ENCODE measurements around the gene AK4. TPM values are rescaled to one million over a fixed set of nuclear protein-coding genes. Genes with fewer than 3 reads are reported as not detected.

The AK4 gene
- total and polyA plus RNA-seq, 4 donors, result 5.2 to 73.7 (median 38.3) TPM

DNA sequence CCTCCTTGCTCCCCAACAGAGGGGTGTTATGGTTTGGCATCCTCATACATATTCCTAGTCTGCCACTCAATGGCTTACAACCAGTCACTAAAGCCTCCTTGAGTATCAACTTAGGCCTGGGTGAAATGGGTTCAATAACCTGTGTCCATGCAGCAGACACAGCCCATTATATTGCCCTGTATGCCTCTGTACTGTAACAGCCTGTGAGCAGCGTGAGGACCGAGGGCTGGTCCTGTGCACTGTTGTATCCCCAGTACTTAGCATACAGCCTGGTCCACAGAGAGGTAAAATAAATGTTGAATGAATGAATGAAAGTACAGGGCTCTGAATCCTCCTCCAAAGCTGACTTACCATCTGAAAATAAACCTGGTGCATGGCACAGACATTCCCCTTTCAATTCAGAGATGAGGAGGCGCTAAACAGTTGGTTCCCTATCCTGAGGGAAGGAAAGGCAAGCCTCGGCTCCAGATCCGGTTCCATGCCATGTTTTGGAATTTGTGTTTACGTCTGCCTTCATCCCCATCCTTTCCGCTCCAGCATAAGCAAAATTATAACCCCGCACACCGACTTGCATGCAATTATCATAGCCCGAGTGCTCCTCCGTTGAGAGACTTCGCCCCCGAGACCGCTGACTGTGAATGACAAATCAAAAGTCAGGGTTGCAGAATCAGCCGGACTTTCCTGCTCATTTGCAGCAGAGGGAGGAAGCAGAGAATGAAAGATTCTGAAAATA is 116.4 kb downstream of the AK4 start:
- no peaks in the 10 kb centered on the region for H3K4me1 ChIP-seq (ENCODE audit: control insufficient read depth in 1 of 2, insufficient read depth in 2 of 2, low read length in 2 of 2)
- WGBS, 2 donors, result 10 to 13% methylated on average over 15 of the region's 15 CpGs
- no peaks in the 10 kb centered on the region for H3K36me3 ChIP-seq (ENCODE audit: control insufficient read depth in 1 of 2, insufficient read depth in 2 of 2, low read length in 1 of 2)
- DNase-seq, result no peak
- no peak overlapping the region for H3K27ac ChIP-seq (ENCODE audit: low read depth in 1 of 2, low read length in 2 of 2)
- intact Hi-C loops (cut with DNase I), result loop anchor here in 1 of 2 donors (10.0 kb wide), 1 partner anchor 160 kb away; the partner anchor contains the start of genes LEPR and LEPROT
- ATAC-seq (ENCODE audit: low FRiP score), result no peak
- no peaks in the 10 kb centered on the region for H3K27me3 ChIP-seq (ENCODE audit: control insufficient read depth in 1 of 2, insufficient read depth in 2 of 2, low read length in 1 of 2)
- no peaks in the 10 kb centered on the region for H3K9me3 ChIP-seq (ENCODE audit: control insufficient read depth, low read length)
- H3K4me3 ChIP-seq (ENCODE audit: low read length in 2 of 2), result peak overlapping the region; percentile 62 to 90

DNA sequence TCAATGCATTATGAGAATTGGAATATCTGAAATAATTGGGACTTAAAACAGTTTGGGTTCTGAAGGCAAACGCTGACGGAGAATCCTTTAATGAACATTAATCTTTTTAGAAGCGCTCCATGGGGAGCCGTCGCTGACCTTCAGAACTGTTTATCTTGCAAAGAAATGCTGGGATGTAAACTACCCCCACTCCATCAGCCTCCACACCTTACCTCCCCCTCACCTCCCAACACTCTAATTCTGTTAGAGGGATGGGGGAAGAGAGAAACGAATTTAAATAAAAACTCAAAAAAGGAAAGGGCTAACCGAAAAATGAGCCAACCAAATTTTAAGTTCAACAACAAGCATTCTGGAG is 117.3 kb downstream of the AK4 start:
- ATAC-seq (ENCODE audit: low FRiP score) (no peak), DNase-seq (no peak)
- intact Hi-C loops (cut with DNase I), result loop anchor here in 1 of 2 donors (10.0 kb wide), 1 partner anchor 160 kb away; the partner anchor contains the start of genes LEPR and LEPROT
- H3K27ac ChIP-seq (ENCODE audit: low read depth in 1 of 2, low read length in 2 of 2), result no peak overlapping the region
- WGBS, 2 donors, result 1 to 3% methylated on average over 7 of the region's 7 CpGs
- H3K27me3 ChIP-seq (ENCODE audit: control insufficient read depth in 1 of 2, insufficient read depth in 2 of 2, low read length in 1 of 2), result no peaks in the 10 kb centered on the region
- H3K36me3 ChIP-seq (ENCODE audit: control insufficient read depth in 1 of 2, insufficient read depth in 2 of 2, low read length in 1 of 2), result no peaks in the 10 kb centered on the region
- H3K9me3 ChIP-seq (ENCODE audit: control insufficient read depth, low read length), result no peaks in the 10 kb centered on the region
- H3K4me3 ChIP-seq (ENCODE audit: low read length in 2 of 2), result peak overlapping the region; percentile 9 to 62
- H3K4me1 ChIP-seq (ENCODE audit: control insufficient read depth in 1 of 2, insufficient read depth in 2 of 2, low read length in 2 of 2), result no peaks in the 10 kb centered on the region

DNA sequence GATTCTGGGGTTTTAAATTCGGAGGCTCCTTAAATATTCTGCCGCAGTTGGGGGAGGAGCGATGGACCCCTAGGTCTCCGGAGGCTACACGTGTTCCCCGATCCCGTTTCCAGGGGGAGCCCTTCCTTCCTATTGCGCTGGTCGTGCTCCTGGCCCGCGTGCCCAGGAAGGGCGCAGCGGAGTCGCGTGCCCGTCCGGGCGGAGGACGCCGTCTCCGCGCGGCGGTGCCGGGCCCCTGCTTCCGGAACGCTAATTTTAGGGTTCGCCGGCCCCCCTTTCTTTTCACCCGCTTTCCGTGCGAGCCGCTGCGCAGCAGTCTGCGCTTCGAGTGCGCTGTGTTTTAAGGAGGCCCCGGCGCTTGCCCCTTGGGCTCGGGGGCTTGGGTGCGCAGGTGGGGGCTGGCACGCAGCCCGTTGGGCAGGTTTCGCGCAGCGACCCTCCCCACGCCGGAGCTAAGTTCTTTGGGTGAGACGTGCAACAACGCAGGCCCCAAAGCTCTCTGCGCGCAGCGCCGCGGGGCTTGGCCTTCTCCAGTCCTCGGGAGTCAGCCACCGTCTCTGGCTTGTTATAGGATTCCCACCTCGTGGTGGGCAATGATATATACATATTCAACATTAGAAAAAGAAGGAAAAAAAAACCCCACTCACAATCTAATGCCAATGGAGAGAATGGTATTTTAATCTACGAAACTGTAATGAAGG is 117.8 kb downstream of the AK4 start:
- 2 to 4% methylated on average over 57 to 59 of the region's 59 CpGs for WGBS, 2 donors
- peak; percentile 81 for ATAC-seq (ENCODE audit: low FRiP score)

DNA sequence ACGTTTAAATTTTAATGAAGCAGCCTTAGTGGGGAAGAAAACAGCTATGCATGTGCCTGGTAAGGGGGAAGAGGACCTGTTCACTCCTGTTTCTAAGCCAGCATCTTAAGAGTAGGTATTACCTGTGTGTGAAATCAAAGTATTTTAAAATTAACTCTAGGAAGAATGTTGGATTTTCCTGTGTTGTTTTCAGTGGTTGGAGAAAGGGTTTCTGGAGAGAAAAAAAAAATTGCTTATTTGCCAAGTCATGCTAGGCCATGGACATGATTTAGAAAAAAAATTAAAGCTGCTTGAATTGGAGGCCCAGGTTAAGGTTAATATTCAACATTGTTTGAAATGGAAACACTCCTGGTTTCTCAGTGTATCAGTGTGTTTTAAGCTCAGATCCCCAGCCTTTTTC is 118.5 kb downstream of the AK4 start:
- Histone ChIP-seq H3K27me3 (ENCODE audit: control insufficient read depth in 1 of 2, insufficient read depth in 2 of 2, low read length in 1 of 2) (no peaks in the 10 kb centered on the region), H3K36me3 (ENCODE audit: control insufficient read depth in 1 of 2, insufficient read depth in 2 of 2, low read length in 1 of 2) (no peaks in the 10 kb centered on the region), H3K4me1 (ENCODE audit: control insufficient read depth in 1 of 2, insufficient read depth in 2 of 2, low read length in 2 of 2) (no peaks in the 10 kb centered on the region), H3K4me3 (ENCODE audit: low read length in 2 of 2) (no peak overlapping the region), H3K27ac (ENCODE audit: low read depth in 1 of 2, low read length in 2 of 2) (no peak overlapping the region), H3K9me3 (ENCODE audit: control insufficient read depth, low read length) (no peaks in the 10 kb centered on the region)
- ATAC-seq (ENCODE audit: low FRiP score), result no peak
- no peak for DNase-seq
- intact Hi-C loops (cut with DNase I), result loop anchor here in 1 of 2 donors (10.0 kb wide), 1 partner anchor 158 kb away; the partner anchor contains the start of genes LEPR and LEPROT
- WGBS, 2 donors, result 35 to 55% methylated on average over 1 of the region's 1 CpG

More for the DNA sequence above, 117.8 kb downstream of the AK4 start:
- no peaks in the 10 kb centered on the region for H3K4me1 ChIP-seq (ENCODE audit: control insufficient read depth in 1 of 2, insufficient read depth in 2 of 2, low read length in 2 of 2)
- no peaks in the 10 kb centered on the region for H3K36me3 ChIP-seq (ENCODE audit: control insufficient read depth in 1 of 2, insufficient read depth in 2 of 2, low read length in 1 of 2)
- peak; percentile 54 to 76 for DNase-seq
- H3K9me3 ChIP-seq (ENCODE audit: control insufficient read depth, low read length), result no peaks in the 10 kb centered on the region
- H3K27ac ChIP-seq (ENCODE audit: low read depth in 1 of 2, low read length in 2 of 2), result no peak overlapping the region
- intact Hi-C loops (cut with DNase I), result loop anchor here in 1 of 2 donors (10.0 kb wide), 1 partner anchor 159 kb away; the partner anchor contains the start of genes LEPR and LEPROT
- no peaks in the 10 kb centered on the region for H3K27me3 ChIP-seq (ENCODE audit: control insufficient read depth in 1 of 2, insufficient read depth in 2 of 2, low read length in 1 of 2)
- H3K4me3 ChIP-seq (ENCODE audit: low read length in 2 of 2), result peak overlapping the region; percentile 15 to 62

DNA sequence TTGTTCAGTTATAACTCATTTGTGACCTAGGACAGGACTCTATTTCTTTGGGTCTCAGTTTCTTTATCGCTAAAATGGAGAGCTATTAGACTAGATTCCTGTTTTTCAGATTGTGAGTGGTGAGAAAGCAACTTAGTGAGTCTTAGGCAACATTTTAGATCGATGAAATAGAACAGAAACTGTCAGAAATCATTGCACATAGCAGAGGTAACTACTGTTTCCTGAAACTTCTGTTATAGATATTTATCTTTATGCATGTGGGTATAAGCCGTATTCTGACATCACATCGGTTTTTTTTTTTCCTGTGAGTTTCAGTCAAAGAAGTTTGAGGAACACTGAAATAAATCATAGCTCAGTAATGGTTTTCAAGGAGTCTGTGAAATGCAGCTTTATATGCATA is 119.3 kb downstream of the AK4 start:
- no peaks in the 10 kb centered on the region for H3K36me3 ChIP-seq (ENCODE audit: control insufficient read depth in 1 of 2, insufficient read depth in 2 of 2, low read length in 1 of 2)
- no peaks in the 10 kb centered on the region for H3K4me1 ChIP-seq (ENCODE audit: control insufficient read depth in 1 of 2, insufficient read depth in 2 of 2, low read length in 2 of 2)
- H3K4me3 ChIP-seq (ENCODE audit: low read length in 2 of 2), result no peak overlapping the region
- intact Hi-C loops (cut with DNase I), result loop anchor here in 1 of 2 donors (10.0 kb wide), 1 partner anchor 158 kb away; the partner anchor contains the start of genes LEPR and LEPROT
- H3K27ac ChIP-seq (ENCODE audit: low read depth in 1 of 2, low read length in 2 of 2), result no peak overlapping the region
- no peak for DNase-seq
- WGBS, 2 donors, result 84 to 93% methylated on average over 4 of the region's 4 CpGs
- H3K27me3 ChIP-seq (ENCODE audit: control insufficient read depth in 1 of 2, insufficient read depth in 2 of 2, low read length in 1 of 2), result no peaks in the 10 kb centered on the region
- no peaks in the 10 kb centered on the region for H3K9me3 ChIP-seq (ENCODE audit: control insufficient read depth, low read length)
- ATAC-seq (ENCODE audit: low FRiP score), result no peak

DNA sequence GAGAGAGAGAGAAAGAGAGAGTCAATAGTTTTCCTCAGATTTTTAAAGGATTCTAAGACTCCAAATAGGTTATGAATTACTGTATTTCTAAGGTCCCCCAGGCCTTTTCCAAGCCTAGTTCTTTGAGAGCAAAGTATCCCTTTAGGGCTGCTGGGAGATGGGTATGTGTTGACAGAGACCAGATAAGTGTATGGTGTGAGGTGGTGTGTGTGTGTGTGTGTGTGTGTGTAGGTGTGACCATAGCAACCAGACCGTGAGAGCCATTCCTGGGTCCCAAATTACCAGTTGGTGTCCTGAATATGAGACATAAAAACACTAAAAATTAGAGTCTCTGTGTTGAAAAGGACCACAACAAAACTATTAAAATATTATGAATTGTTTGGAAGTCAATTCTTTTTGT is 119.7 kb downstream of the AK4 start:
- Histone ChIP-seq H3K9me3 (ENCODE audit: control insufficient read depth, low read length) (no peaks in the 10 kb centered on the region), H3K27ac (ENCODE audit: low read depth in 1 of 2, low read length in 2 of 2) (no peak overlapping the region), H3K36me3 (ENCODE audit: control insufficient read depth in 1 of 2, insufficient read depth in 2 of 2, low read length in 1 of 2) (no peaks in the 10 kb centered on the region), H3K4me1 (ENCODE audit: control insufficient read depth in 1 of 2, insufficient read depth in 2 of 2, low read length in 2 of 2) (no peaks in the 10 kb centered on the region), H3K4me3 (ENCODE audit: low read length in 2 of 2) (no peak overlapping the region), H3K27me3 (ENCODE audit: control insufficient read depth in 1 of 2, insufficient read depth in 2 of 2, low read length in 1 of 2) (no peaks in the 10 kb centered on the region)
- 84 to 94% methylated on average over 1 of the region's 1 CpG for WGBS, 2 donors
- intact Hi-C loops (cut with DNase I), result loop anchor here in 1 of 2 donors (10.0 kb wide), 1 partner anchor 157 kb away; the partner anchor contains the start of genes LEPR and LEPROT
- no peak for ATAC-seq (ENCODE audit: low FRiP score)
- no peak for DNase-seq

DNA sequence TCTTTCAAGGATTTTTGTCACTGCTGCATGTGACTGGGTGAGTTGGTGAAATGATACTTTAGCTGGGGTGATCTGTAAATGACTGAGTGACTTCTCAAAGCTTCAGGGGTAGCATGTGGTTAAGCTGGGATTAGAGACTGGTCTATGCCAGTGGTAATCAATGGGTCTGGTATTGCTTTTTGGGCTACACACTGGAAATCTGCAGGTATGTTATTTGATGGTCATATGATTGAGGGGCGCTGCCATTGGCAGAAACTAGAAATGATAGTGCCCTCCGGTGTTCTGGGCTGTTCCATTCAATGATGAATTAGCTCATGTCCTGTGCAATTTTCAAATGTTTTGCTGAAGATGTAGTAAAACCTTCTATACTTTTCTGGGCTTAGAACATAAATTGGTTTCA is 121.6 kb downstream of the AK4 start:
- Histone ChIP-seq H3K27ac (ENCODE audit: low read depth in 1 of 2, low read length in 2 of 2) (no peak overlapping the region), H3K4me1 (ENCODE audit: control insufficient read depth in 1 of 2, insufficient read depth in 2 of 2, low read length in 2 of 2) (no peaks in the 10 kb centered on the region), H3K4me3 (ENCODE audit: low read length in 2 of 2) (no peak overlapping the region), H3K36me3 (ENCODE audit: control insufficient read depth in 1 of 2, insufficient read depth in 2 of 2, low read length in 1 of 2) (no peaks in the 10 kb centered on the region), H3K27me3 (ENCODE audit: control insufficient read depth in 1 of 2, insufficient read depth in 2 of 2, low read length in 1 of 2) (no peaks in the 10 kb centered on the region), H3K9me3 (ENCODE audit: control insufficient read depth, low read length) (no peaks in the 10 kb centered on the region)
- ATAC-seq (ENCODE audit: low FRiP score) (no peak), DNase-seq (no peak)
- 72 to 75% methylated on average over 2 of the region's 2 CpGs for WGBS, 2 donors
- intact Hi-C loops (cut with DNase I), result loop anchor here in 1 of 2 donors (10.0 kb wide), 1 partner anchor 155 kb away; the partner anchor contains the start of genes LEPR and LEPROT

DNA sequence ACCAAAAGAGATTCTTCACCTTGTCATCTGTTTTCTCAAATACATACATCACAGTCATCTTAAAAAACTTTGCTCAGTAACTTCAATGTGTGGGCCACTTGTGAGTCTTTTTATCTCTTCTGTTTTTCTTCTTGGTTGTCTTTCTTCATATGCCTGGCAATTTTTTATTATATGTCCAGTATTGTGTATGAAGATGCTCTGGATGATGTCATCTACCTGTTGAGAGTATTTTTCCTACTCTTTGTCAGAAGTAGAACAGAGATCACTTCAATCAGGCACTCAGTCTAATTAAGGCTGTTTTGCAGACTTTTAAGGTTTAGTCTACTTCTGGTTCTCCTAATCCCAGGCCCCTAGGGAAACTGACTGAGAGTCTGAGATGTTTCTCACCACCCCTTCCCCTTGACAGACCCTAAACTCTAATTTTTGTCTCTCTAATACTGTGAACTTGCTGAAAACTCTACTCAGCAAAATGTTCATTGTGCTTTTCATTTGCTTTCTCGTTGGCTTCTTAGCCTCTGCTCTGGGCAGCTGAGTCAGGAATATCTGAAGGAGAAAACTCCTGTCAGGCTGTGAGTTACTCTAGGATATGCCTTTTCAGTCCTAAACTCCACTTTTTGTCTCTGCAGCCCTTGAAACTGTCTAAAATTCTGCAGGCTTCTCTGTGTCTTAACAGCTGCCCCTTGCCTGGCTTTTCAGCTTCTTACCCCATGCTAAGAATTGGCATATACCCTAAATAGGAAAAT is 128.4 kb downstream of the AK4 start:
- intact Hi-C loops (cut with DNase I), result no loop called here

More for the DNA sequence above, 128.4 kb downstream of the AK4 start:
- Histone ChIP-seq H3K4me3 (ENCODE audit: low read length in 2 of 2) (no peak overlapping the region), H3K36me3 (ENCODE audit: control insufficient read depth in 1 of 2, insufficient read depth in 2 of 2, low read length in 1 of 2) (no peaks in the 10 kb centered on the region), H3K9me3 (ENCODE audit: control insufficient read depth, low read length) (no peaks in the 10 kb centered on the region), H3K4me1 (ENCODE audit: control insufficient read depth in 1 of 2, insufficient read depth in 2 of 2, low read length in 2 of 2) (no peaks in the 10 kb centered on the region), H3K27me3 (ENCODE audit: control insufficient read depth in 1 of 2, insufficient read depth in 2 of 2, low read length in 1 of 2) (no peaks in the 10 kb centered on the region), H3K27ac (ENCODE audit: low read depth in 1 of 2, low read length in 2 of 2) (no peak overlapping the region)
- ATAC-seq (ENCODE audit: low FRiP score) (no peak), DNase-seq (no peak)
- 57 to 60% methylated on average over 1 of the region's 1 CpG for WGBS, 2 donors

Measured in aorta (tissue), 5 donors.